A172 (cell line): Measurements from ENCODE around the gene GCNA. TPM values are rescaled to one million over a fixed set of nuclear protein-coding genes. Genes with fewer than 3 reads are reported as not detected.
"Not testable (repeated sequence)": the region's sequence is repeated elsewhere in the genome, so short reads cannot be mapped to it uniquely, and the experiment has no call there.

ENCODE experiments used
- DNase-seq: peaks from one replicate; pipeline ENCODE4 v3.0.0-alpha.2; 2015; ENCODE audit warnings: low spot score
- total RNA-seq: library from RNA; depleted of rRNA; stranded (reverse); fragments of >200 nt; shearing (Covaris generic); gene quantifications from 2 replicates; pipeline ENCODE4 v1.2.3, GENCODE V29; 2014

The GCNA gene
- total RNA-seq, 1 experiment from 2014 or later = 0.07 TPM

DNA sequence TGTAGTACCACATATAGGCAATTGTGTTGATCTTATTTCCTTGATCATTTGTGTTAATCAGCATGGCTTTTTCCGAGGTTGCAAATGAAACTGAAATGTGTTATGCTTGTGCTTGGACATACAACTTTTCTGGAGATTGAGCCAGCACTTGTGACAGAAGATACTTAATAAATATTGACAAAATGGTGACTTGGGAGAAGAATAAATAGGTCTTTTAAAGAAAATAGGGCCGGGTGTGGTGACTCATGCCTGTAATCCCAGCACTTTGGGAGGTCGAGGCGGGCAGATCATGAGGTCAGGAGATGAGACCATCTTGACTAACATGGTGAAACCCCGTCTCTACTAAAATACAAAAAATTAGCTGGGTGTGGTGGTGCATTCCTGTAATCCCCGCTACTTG lies 18.5 kb upstream of the GCNA start:
- not testable (repeated sequence) for DNase-seq

DNA sequence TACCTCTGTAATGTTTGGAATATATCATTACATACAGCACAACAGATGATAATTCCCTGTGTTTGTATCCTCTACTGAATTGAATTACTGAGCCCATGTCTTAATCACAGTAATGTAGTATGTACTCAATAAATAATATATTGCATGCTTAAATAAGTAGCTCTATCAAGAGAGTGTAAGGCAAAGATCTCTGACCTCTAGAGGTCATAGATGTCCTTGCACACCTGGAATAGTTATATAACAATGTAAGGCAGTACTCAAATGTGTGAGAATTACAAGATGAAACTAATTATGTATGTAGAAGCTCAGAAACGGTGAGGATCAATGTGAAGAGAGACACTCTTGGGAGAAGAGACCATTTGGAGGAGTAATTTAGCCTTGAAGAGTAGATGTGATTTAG lies 14.3 kb upstream of the GCNA start:
- no peak for DNase-seq

DNA sequence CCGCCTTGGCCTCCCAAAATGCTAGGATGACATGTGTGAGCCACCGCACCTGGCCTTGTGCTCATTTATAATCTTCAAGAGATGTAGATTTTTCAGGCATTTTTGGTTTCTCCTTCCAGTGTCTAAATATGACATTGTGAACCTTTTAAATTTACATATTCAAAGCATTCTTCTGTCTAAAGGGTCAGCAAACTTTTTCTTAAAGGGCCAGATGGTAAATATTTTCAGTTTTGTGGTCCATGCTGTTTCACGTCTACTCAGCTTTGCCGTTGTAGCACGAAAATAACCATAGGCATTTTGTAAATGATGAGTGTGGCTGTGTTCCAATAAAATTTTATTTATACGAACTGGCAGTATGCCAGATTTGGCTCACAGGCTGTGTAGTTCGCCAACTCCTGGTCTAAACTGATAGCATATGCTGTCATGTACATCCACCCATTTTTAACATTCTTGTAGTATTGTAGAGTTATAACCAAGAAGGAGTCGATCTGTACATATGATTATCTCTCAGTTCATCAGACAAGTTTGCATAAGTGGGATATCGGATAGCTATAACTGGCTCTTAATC lies 12.7 kb upstream of the GCNA start:
- DNase-seq = no peak

DNA sequence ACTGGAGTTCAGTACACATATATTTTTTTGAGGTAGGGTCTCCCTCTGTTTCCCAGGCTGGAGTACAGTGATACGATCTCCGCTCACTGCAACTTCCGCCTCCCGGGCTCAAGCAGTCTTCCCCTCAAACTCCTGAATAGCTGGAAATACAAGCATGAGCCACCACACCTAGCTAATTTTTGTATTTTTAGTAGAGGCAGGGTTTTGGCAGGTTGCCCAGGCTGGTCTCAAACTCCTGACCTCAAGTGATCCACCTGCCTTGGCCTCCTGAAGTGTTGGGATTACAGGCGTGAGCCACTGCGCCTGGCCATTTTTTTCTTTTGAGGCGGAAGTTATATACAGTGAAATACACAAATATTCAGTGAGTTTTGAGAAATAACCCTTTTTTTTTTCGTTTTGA lies 6.8 kb upstream of the GCNA start:
- DNase-seq = not testable (repeated sequence)

DNA sequence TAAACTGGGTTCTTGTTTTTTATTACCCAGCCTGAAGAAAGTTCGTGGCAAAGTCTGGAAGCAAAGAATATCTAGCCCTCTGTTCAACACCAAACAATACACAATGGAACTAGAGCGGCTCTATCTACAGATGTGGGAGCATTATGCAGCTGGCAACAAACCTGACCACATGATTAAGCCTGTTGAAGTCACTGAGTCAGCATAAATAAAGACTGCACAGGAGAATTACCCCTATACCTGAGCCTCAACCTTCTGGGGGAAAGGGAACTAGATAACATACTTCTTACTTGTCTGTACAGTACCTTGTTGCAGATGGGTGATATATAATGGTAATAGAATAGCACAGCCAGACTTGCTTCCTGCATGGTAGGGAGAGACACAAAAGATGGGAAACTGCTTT lies 4.6 kb upstream of the GCNA start:
- DNase-seq = no peak

DNA sequence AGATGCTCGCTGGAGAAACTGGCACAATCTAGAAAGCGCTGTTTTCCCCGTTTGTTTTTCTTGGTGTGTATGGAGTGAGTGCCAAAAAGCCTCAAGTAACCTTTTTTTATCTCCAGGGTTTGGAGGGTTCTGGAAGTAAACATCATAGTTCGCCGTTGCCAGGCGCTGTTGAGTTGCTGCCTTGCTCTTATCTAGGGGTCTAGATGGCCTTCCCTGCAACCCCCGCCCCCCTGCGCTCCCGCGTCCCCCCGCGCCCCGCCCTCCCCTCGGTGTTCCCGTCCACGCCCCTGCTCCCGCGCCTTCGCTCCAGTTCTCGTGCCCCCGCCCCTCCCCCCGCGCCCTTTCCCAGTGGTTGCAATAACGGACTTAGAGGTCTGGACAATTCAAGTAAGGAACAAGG lies 555 bp upstream of the GCNA start:
- no peak for DNase-seq

DNA sequence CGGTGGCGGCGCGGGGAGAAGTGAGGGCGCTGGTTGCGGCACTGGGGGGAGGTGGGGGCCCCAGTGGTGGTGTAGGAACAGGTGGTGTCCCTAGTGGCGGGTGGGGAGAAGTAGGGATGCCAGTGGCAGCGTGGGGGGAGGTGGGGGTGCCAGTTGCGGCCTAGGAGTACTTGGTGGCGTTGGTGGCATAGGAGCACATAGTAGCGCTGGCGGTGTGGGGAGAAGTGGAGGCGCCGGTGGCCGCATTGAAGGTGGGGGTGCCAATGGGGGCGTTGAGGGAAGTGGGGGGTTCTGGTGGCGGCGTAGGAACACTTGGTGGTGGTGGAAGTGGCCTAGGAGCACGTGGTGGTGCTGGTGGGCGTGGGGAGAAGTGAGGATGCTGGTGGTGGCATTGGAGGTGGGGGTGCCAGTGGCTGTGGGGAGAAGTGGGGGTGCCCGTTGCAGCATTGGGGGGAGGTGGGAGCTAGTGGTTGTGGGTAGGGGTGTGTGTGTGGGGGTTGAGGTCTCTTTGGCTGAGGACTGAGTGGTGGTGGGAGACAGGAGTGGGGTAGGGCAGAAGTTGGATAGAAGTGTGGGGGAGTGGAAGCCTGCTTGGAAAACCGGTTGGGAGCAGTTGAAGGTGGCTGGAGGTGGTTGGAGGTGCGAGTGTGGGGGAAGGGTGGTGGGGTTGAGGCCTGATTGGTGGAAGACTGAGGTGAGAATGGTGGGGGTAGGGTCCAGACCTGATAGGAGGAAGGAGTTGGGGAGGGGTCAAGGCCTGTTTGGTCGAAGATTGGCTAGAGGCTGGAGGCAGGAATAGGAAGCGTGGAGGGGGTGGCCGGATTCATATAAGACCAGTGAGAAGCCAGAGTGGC lies 1.1 kb downstream of the GCNA start:
- DNase-seq = no peak

DNA sequence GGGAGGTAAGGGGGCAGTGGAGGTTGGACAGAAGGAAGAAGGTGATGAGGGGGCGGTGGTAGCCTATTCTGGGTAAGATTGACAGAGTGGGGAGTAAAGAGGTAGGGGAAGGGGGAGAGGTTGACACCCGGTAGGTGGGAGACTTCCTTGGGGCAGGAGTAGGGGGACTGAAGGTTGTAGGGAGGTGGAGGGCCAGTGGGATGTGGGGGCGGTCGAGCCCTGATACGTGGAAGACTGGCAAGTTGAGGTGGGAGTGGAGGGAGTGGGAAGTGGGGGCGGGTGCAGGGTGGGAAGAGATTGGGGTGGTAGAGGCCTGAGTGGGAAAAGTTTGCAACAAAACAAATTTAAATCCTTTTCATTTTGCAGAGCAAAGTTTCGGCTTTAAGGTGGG lies 1.7 kb downstream of the GCNA start:
- no peak for DNase-seq

DNA sequence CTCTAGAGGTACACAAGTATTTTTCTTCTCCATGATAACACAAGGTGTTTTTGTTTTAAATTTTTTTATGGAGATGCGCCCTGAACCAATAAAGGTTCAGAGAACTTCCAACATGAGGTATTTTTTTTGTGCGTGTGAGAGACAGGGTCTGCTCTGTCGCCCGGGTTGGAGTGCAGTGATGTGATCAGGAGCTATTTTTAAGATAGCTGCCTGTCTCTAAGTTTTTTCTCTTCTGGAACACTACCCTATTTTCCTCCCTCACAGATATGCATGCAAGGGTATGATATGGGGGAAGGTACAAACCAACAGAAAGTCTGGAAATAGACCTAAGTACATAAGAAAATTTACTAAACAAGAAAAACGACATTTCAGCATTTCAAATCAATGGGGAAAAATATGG lies 3.0 kb downstream of the GCNA start:
- no peak for DNase-seq

DNA sequence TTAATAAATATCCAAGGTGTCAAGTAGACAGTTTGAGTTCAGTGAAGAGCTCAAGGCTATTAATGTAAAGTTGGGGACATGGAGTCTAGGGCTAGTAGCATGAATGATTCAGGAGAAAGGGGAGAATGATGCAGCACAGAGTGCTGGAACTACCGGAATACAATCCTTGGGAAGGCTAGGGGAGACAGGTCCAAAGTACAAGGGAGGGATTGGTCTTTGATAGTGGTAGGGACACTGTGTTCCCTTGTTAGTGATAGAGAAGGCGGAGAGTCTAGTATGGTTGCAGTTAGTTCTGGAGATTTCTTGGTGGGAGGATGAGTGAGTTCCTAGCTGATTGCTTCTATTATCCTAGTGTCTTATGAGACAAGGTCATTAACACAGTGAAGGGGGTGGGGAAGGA lies 8.7 kb downstream of the GCNA start:
- DNase-seq = no peak

DNA sequence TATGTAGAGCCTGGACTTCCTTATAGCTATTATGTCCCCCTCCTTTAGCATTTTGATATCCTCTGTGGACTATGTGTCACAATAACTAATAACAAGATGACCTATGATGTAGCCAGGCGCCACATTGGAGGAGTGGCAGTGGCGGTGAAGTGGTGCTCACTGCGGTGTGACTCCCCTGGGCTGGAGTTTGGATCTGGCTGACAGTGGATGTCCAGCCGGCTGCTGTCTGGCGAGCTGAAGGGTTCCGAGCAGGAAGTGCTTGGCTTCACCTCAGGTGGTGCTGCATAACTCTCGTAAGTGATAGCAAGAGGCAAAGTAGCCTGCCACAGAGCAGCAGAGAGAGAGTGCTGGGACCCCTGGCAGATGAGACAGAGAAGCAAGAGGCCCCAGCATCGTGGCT lies 15.0 kb downstream of the GCNA start:
- DNase-seq = not testable (repeated sequence)

DNA sequence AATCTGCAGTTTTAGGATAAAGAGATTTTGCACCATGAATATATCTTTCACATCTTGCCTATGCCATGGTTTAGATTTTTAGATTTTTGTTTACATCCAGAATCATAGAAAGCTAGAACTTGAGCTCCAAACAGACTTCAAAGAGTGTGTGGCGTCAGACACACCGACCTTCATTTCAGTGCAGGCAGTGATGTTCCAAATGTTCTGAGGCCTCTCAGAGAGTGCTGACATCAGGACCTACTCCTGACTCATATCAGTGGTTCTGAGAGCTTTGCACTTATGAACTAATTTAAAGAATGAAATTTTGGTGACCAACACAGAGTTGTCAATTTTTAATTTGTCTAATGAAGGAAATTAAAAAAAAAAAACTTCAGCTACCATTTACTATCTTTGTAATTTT lies 21.7 kb downstream of the GCNA start:
- DNase-seq = no peak

DNA sequence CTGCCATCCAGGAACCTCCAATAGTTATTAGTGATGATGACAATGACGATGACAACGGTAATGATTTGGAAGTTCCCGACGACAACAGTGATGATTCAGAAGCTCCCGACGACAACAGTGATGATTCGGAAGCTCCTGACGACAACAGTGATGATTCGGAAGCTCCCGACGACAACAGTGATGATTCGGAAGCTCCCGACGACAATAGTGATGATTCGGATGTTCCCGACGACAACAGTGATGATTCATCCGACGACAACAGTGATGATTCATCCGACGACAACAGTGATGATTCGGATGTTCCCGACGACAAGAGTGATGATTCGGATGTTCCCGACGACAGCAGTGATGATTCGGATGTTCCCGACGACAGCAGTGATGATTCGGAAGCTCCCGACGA lies 25.4 kb downstream of the GCNA start:
- no peak for DNase-seq

DNA sequence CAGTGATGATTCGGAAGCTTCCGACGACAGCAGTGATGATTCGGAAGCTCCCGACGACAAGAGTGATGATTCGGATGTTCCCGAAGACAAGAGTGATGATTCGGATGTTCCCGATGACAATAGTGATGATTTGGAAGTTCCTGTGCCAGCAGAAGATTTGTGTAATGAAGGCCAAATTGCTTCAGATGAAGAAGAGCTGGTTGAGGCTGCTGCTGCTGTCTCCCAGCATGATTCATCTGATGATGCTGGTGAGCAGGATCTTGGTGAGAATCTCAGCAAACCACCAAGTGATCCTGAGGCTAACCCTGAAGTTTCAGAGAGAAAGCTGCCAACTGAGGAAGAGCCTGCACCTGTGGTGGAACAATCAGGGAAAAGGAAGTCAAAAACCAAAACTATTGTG lies 25.9 kb downstream of the GCNA start:
- no peak for DNase-seq

DNA sequence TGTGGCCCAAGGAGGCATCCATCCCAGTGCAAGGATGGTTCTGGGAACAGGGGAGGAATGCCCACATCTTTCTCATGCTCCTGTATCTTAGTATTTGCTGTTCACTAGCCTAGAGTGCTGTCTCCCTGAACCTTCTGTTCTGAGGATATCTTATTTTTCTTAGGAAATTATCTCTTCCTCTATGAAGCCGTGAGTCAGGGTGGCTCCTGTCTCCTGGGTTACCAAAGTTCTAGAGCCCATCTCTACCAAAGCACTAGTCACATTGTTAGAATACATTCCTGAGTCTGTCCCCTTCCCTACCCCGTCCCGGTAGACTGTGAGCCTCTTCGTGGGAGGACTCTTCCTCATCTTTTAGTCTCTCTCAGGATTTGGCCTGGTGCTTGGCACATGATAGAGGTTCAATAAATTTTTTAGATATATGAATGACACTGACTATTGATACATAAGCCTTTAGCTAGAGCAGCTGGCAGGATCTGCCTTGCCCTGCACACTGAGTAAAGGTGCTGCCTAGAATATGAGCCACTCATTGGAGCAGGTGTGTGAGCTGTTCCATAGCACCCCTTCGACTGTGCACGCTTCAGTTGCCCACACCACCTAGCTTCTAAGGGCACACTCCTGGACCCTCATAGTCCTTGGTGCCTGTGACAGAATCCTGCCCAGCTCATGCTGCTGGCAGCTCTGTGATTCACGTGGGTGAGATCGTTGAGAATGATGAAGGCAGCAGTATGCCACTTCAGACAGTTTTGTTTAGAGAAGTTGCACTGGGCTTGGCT lies 26.7 kb downstream of the GCNA start:
- DNase-seq = no peak

DNA sequence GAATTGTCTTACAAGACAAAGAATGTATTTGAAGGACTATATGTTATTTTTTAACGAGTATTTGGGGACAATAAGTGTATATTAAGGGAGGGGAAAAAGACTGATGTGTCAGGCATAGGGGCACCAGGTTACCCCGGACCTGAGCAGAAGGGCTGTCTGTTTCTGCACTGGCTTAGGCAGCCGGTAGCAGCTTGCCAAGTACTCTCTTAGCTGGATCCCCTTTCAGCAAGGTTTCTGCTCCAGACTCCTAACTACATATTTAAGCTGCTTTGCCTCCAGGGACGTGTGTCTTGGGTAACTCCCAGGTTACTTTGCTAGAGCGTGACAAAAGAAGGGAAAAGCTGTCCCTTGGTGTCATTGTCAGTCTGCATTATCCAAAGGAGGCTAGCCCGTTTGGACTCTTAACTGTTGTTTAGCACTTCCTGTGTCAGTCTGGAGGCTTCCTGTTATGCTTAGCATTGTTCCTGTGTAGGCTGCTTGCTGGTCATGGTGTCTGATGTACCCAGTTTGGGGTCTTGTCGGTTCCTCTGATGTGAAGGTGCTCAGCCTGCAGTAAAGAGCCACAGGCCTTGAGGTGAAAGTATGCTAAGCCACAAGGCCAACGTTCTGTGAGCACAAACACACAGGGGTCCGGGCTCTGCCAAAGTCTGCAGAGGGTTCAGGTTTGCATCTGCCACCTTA lies 28.4 kb downstream of the GCNA start:
- no peak for DNase-seq

DNA sequence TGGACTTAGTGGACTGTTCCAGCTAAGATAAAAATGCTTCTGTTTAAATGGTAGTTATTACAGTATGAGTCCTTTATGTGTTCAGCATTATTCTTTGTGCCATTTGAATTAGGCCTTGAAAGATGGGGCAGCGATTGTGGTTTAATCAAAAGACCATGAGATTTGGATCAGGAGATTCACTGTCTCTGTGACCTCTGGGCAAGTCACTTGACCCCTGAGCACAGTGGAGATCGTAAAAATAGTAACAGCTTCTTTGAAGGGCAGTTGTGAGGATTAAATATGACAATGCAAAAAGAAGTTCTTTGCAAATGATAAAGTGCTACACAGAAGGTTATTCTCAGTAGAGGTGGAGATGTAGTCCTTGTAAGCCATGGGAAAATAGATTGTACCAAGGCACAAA lies 29.3 kb downstream of the GCNA start:
- no peak for DNase-seq

DNA sequence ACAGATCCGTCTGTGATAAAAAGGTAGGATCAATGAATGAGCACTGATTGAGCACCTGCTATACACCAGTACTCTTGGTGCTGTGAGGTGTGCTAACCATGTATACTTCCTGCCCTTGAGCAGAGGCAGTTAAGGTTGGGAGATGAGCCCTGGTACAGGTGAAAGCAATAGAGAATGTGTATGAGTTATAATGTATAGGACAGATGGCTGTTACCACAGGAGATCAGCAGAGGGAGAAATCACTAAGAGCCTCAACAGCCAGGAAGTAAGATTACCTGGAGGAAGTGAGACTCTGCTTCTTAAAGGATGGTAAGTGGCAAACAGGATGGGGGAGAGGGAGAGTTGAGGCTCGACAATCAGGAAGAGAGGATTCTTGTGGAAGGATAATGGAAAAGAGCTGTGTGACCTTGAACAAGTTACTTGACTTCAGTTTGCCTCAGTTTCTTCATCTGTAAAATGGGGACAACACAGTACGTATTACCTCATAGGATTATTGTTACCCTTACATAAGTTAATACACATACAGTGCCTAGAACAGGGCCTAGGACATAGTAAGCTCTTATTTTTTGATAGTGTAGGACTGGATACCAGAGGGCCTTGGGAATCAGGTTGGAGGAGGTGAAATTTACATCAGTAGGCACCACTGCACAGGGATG lies 31.0 kb downstream of the GCNA start:
- no peak for DNase-seq

DNA sequence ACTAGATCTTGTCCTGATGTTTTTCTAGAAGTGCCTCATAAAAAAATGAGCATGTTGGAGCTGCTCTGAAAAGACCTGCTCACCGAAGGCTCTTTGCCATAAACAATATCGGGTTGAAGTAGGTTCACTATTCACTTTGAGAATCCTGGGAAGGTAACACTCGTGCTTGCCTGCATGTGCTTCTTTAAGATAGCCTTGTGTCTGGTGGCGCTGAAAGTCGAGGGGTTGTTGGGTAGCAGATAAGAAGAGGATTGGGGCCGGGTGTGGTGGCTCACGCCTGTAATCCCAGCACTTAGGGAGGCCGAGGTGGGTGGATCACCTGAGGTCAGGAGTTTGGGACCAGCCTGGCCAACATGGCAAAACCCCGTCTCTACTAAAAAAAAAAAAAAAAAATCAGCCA lies 33.5 kb downstream of the GCNA start:
- DNase-seq = not testable (repeated sequence)

DNA sequence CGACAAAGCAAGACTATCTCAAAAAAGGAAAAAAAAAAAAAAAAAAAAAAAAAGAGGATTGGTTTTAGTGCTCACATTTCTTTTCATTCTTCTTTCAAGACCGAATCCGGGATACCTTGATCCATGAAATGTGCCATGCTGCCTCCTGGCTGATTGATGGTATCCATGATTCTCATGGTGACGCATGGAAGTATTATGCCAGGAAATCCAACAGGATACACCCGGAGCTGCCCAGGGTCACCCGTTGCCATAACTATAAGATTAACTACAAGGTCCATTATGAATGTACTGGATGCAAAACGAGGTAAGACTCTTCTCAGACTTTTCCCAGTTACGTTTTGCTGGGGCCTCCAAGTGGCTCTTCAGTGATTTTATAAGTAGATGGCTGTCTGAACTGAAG lies 34.0 kb downstream of the GCNA start:
- no peak for DNase-seq

DNA sequence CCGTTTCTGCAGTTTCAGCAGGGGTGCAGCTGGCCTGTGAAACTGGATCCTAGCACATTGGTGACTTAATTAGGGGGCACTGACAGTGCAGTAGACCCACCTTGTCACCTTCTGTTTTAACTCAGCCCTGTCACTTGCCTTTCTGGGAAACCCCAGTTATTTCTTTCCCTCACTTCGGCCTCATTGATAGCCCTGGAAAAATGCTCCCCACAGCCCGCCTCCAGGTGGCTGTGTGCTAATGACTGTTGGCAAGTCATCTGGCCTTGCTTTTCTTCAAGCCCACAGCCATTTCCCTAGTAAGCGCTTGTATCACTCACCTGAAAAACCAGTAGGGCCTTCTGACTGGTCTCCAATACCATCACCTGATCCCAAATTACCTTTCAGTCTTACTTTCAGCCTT lies 36.8 kb downstream of the GCNA start:
- no peak for DNase-seq

DNA sequence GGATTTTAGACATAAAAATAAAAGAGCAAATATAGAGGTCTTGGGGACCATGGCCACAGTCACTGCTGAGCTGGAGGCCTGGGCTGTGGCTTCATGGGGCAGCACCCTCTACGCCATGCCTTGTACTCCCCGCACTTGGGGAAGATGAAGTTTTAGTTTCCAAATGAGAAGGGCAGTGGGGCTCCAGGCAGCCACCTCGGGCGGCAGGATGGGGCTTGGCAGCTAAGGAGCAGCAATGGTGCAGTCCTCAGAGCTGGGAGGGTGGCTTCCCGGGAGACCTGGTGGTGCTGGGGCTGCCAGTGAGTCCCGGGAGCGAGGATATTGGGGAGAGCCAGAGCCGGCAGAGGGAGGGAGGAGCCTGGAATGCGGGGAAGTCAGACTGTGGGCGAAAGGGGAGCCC lies 37.7 kb downstream of the GCNA start:
- no peak for DNase-seq
